ENCODE results near the gene SSNA1.

The SSNA1 gene

DNA sequence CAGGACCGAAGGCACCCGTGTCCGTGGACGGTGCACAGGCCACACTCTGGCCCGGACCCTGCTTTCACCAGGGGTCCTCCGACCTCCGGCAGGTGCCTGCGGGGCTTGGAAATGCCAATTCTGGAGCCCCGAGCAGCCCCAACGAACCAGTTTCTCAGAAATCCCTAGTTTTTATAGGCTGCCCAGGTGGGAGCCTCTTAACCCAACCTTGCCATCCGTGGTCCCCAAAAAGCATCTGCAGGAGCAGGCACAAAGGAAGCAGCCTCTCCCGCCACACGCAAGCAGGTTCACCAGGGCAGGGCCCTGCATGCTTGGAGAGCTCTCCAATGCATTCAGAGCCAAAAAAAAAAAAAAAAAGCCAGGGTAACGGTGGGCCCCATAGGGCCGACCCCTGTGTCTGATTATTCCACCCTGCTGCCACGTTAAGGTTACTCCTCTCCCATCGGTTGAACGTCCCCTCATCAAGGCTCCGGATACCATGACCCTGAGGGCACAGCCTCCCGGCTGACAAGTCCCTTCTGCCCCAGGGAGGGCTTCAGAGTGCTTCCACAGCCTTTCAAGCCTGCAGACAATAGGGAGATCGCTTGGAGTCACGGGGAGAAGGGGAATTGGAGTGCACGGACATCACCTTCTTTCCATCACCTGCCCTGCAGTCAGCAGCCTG, 12.9 kb downstream of the SSNA1 start:
- DNase-seq, result no peak

DNA sequence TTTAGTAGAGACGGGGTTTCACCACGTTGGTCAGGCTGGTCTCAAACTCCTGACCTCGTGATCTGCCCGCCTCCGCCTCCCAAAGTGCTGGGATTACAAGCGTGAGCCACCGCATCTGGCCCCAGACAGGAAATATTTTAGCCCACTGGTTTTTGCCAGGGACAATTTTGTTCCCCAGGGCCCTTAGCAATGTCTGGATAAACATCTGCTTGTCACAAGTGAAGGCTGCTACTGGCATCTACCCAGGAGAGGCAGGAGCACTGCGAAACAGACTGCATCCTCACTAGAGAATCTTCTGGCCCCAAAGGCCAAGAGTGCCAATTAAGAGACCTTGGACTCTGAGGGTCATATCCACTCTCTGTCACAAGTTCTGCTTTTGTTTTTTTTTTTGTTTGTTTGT, 14.5 kb downstream of the SSNA1 start:
- no peak for DNase-seq

DNA sequence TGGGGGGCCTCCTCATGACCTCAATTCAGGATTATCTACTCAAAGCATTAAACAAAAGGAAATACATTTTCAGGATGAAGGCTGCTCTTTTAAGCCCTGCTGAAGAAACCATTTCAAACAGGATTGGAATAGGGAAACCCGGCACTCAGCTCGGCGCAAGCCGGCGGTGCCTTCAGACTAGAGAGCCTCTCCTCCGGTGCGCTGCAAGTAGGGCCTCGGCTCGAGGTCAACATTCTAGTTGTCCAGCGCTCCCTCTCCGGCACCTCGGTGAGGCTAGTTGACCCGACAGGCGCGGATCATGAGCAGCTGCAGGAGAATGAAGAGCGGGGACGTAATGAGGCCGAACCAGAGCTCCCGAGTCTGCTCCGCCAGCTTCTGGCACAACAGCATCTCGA, 16.3 kb downstream of the SSNA1 start:
- no peak for DNase-seq

DNA sequence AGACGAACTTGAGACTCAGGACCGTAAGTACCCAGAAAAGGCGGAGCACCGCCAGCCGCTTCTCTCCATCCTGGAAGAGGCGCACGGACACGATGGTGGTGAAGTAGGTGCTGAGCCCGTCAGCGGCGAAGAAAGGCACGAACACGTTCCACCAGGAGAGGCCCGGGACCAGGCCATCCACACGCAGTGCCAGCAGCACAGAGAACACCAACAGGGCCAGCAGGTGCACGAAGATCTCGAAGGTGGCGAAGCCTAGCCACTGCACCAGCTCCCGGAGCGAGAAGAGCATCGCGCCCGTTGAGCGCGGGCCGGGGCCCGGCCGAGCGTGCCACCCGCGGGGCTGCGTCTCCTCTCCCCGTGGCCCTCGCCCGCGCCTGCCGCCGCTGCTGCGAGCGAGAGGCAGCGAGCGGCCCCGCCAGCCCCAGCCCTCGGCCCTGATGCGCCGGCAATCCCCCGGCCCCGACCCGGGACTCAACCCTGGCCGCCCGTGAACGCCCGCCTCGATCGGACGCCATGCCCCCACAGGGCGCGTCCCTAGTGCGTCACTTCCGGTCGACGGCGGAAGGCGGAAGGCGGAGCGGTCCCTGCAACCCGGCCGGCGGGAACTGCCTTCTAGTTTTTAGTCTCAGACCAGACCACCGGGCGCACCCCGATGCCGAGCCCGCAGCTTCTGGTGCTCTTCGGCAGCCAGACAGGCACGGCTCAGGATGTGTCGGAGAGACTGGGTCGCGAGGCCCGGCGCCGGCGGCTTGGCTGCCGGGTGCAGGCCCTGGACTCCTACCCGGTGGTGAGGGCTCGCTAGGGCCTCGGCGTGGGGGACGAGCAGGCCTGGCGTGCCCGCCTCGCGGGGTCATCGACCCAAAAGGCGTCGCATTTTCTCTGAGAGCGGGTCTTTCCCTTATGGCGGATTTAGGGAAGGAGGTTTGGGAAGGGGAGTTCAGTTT, 16.9 kb downstream of the SSNA1 start, which contains the start of the genes NDOR1 and TMEM203:
Gene NDOR1 (plus strand): TSS at position 575 of the 944 bp plus-strand sequence. CDS start 78 bp downstream, at position 653.
Gene TMEM203 (minus strand): TSS at position 523 of the 944 bp plus-strand sequence. CDS start 234 bp downstream, at position 289.
- DNase-seq, result peak; percentile 93

DNA sequence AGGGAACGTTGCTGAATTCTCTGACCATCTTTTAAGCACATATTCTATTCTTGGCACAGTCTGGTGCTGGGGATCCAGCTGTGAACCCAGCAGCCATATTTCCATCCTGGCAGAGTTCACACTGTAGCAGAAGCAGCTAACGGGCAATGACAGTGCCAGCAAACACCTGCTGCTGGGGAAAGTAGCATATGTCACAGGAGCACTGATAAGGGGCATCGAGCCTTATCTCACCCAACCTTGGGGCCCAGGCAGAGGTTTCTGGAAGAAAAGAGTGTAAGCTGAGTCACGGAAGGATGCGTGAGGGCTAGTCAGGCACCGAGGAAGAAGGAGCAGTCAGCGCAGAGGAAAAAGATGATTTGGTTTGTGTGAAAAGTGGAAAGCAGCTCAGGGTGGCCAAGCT, 18.1 kb downstream of the SSNA1 start:
- no peak for DNase-seq

DNA sequence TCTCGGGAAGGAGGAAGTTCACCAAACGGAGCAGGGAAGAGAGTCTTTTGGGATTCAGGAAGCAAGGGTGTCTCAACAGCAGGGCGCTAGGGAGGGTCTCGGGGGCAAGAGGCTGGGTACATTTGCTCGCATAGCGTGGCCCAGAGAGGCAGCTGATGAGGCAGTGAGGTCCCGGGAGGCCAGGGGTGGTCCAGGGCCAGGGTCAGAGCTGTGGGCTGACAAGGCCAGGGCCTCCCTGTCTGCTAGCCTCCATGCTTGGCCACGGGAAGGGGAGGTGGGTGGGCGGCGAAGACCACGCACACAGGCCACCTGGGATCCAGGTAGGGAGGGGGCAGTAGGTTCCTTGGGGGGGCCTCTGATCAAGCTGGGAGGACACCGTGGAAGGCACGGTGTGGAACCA, 23.1 kb downstream of the SSNA1 start:
- DNase-seq, result no peak

DNA sequence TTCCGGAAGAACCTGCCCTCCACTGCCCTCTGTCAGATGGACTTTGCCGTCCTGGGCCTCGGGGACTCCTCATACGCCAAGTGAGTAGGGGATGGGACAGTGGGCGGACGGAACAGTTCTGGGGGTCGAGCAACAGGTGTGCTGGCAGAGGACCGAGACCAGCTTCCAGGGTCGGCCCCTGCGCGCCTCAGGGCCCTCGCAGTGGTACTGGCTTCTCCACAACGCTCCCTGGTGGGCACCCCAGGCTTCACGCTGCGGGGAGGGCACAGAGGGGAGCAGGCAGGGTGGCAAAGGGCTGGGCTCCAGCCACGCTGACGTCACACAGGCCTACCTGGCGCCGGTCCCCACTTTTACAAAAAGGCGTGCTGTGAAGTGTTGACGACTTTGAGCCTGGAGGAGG, 24.0 kb downstream of the SSNA1 start:
- no peak for DNase-seq

DNA sequence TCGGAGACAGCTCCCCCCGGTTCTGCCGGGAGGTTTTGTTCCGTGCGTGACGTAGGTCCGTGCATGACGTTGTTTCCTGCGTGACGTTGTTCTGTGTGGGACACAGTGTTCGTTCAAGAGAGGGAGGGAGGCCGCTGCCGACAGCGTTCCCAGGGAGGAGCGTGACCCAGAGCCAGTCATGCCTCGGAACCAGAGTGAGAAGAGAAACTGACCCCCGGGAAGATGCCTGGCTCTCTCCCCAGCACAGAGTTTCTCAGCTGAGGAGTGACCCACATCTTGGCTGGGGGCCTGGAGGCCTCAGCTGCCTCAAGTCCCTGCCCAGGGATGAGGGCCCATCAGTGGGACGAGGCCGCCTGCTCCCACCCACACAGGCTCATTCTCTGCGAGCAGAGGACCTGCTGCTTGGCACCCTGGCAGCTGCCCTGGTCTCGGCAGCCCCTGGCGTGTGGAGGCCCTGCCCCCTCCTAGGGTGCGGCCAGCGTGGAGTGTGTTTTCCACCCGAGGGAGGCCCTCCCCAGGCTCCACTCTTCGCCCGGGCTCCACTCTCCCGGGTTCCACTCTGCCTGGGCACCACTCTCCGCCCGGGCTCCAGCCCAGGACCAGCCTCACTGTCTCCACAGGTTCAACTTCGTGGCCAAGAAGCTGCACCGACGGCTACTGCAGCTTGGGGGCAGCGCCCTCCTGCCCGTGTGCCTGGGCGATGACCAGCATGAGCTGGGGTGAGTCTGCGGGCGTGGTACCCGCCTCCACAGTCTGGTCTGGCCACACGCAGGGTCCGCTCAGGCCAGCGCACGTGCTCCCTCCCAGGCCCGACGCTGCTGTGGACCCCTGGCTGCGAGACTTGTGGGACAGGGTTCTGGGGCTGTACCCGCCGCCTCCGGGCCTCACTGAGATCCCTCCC, 24.9 kb downstream of the SSNA1 start:
- DNase-seq, result no peak

DNA sequence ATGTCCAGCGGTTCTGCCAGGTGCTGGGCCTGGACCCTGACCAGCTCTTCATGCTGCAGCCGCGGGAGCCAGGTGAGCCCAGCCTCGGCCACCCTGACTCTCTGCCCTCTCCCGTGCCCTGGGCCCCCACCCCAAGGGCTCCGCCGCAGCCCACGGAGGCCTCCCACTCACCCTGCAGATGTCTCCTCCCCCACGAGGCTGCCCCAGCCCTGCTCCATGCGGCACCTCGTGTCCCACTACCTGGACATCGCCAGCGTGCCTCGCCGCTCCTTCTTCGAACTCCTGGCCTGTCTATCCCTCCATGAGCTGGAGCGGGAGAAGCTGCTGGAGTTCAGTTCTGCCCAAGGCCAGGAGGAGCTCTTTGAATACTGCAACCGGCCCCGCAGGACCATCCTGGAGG, 26.1 kb downstream of the SSNA1 start:
- no peak for DNase-seq

DNA sequence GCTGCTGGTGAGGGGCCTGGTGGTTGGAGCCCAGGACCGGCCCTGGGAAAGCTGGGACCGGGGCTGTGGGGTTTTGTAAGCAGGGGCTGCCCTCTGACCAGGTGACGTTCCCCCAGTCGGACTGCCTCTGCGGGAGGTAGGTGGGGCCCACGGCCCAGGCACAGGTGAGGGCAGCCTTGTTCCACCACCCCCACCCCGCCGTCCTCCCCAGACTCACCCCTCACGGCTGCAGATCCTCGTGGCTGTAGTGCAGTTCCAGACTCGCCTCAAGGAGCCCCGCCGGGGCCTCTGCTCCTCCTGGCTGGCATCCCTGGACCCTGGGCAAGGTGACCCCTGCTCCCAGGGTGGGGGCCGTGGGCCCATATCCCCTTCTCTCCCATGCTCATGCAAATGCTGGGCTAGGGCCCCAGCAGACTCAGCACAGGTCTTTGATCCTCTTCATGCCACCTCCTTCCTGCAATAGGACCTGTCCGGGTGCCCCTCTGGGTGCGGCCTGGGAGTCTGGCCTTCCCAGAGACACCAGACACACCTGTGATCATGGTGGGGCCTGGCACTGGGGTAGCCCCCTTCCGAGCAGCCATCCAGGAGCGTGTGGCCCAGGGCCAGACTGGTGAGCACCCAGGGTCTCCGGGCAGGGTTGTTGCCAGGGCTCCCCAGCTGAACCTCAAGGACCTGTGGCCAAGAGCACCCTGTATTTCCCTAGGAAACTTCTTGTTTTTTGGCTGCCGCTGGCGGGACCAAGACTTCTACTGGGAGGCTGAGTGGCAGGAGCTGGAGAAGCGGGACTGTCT, 26.9 kb downstream of the SSNA1 start:
- no peak for DNase-seq

DNA sequence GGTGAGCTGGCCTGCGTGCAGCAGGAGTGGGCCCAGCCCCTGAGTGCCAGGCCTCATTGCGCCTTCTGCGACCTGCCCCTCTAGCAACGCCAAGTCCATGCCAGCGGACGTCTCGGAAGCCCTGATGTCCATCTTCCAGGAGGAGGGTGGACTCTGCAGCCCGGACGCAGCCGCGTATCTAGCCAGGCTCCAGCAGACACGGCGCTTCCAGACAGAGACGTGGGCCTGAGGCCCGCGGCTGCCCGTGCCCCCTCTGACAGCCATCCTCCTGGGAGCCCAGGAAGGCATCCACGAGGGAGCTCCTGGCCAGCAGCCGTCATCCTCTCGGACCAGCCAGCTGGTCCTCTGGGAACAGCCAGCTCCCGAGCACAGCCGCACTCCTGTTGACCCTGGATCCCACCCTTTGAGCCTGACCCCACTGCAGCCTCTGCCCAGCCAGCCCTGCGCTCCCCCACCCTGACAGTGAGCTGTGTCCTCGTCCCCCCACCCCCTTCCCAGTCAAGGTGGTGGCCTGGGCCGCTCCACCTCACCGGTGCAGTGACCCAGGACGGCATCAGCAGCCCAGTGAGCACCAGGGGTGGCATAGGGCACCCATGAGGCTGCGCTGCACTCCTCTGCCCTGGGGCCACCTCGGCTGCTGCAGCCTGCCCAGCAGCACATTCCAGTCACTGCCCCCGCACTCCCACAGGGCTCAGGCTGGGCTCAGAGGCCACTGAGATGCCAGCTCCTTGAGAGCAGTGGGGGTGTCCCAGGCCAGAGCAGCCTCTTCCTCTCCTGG, 27.9 kb downstream of the SSNA1 start:
- DNase-seq, result no peak

DNA sequence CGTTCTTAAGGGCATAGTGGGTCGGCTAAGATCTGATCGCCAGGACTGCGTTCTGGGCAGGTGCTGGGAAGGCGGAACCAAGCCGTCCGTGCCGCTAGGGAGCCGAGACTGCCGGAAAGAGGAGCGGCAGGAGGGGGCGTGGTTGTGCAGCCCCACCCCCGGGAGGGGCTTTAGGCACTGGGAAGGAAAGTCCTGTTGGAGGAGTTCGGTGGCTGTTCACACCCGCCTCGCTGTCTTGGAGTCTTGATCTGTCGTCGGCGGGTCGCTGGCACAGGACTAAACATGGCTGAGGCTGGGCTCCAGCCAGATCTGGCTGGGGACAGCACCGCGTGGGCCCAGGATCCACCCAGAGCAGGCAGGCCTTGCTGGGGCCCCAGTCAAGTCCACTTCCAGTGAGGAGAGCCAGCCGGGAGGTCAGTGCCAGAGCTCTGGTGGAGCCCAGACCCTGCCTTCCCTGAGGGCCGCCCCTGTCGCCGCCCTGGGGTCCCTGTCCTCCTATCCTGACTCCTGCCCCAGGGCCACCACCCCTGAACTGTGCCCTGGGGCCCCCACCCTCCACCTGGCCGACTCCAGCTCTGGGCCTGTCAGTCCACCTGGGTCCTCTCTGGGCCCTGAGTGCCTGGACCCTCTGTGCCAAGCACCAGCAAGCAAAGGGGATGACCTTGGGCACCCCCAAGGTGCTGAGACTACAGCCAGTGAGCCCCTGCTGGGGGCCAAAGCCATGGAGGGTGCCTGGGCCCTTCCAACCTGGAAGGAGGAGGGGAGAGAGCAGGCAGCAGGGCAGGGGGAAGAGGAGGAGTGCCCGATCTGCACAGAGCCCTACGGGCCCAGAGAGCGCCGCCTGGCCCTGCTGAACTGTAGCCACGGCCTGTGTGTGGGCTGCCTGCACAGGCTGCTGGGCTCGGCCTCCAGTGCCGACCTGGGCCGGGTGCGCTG, 29.1 kb downstream of the SSNA1 start:
- no peak for DNase-seq

DNA sequence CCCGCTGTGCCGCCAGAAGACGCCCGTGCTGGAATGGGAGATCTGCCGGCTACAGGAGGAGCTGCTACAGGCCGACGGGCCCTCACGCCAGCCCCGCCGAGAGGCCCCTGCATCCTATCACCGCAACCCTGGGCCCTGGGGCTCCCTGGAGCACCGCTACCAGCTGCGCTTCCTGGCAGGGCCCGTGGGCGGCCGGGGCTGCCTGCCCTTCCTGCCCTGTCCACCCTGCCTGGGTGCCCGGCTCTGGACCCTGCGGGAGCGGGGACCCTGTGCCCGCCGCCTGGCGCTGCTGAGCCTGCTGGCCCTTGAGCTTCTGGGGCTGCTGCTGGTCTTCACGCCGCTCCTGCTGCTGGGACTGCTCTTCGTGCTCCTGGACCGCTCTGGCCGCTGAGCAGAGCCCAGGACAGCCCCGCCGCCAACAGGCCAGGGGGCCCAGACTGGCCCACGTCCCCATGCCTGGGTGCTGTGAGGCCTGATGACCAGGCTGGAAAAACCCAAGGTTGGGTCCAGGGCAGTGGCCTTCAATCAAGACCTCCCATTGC, 29.8 kb downstream of the SSNA1 start:
- no peak for DNase-seq

DNA sequence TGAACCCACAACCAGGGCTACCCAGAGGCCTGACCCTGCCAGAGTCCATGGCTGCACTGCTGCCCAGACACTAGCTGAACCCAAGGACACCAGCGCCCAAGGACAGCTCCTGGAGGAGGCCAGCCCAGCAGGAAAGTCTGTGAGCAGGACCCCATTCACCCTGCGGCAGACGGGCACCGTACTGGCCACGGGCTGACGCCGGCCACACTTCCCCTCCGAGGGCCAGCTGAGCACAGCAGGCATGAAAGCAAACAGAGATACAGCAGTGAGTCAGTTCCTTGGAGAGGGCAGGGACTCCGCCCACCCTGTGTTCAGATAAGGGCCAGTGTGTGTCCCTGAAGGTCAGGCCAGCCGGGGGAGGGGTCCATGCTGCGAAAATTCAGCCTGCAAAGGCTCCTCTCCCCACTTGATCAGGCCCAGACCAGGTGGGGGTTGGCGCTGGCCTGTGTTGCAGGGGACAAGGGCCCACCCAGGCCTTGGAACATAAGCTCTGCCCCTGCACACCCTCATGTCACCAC, 30.3 kb downstream of the SSNA1 start:
- no peak for DNase-seq

DNA sequence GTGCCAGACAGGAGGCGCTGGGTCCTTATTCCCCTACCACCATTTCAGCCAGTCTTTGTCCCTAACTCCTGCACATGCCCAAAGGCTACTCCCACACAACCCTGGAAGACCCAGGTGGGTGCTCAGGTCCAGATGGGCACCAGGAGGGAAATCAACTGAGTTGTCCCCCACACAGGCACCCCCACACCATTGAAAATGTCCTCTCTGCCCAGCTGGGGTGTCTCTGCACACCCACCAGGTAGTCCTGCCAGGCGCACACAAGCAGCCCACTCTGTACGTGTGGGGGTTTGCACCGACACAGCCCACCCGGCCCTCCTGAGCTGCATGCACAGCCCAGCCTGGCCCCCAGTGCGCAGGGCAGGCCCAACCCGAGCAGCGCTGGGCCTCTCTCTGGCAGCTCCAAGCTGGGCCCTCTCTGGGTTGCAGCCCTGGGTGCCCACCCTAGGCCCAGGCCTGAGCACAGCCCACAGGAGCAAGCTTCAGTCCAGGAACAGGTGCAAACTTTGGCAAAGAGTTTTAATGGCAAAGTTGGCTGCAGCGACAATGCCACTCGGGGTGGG, 31.4 kb downstream of the SSNA1 start:
- DNase-seq, result no peak

DNA sequence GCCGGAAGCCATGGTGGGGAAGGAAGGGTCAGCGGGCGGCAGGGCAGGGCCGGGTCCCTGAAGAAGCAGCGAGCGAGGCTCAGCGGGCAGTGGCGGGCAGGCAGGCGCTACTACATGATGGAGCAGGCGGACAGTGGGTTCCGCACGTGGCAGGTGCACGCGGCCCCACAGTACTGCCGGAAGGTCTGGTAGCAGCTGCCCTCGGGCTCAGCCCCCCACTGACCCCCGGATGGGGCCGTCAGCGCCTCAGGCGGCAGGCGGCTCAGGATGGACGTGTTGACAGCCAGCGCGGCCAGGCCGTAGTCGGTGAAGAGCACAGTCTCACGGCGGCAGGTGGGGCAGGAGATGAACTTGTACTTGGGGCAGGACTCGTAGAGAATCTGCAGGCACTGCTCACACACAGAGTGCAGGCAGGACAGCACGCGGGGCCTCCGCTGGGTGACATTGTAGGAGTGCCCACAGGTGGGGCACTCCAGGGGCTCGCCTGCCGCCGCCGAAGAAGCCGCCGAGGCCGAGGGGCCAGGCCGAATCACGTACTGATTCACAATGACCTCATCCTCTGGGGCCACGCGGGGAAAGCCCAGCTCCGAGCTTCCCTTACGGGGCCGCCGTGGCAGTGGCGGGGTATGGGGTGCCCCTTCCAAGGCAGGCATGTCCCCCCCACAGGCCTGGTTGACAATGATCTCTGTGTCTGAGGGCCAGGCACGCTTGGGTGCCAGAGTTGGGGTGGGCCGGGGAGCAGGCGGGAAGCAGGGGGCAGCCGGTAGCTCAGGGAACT, 32.0 kb downstream of the SSNA1 start:
- DNase-seq, result no peak

DNA sequence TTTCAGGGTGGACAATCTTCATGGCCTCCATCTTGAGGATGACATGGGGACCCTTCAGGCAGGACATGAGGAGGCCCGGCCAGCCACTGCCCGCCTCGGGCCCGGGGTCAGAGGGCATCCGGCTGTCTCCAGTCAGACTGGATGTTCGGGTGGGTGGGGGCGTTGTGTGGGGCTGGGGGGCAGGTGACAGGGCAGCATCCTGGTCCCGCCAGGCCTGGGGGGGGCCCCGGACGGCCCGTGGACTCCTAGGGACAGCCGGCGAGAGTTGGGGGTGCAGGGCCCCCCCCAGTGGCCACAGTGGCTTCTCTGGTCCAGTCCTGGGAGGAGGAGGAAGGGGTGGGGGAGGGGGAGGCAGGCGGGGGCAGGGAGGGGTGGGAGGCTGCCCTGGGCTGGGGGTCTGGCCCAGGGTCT, 32.6 kb downstream of the SSNA1 start:
- no peak for DNase-seq

DNA sequence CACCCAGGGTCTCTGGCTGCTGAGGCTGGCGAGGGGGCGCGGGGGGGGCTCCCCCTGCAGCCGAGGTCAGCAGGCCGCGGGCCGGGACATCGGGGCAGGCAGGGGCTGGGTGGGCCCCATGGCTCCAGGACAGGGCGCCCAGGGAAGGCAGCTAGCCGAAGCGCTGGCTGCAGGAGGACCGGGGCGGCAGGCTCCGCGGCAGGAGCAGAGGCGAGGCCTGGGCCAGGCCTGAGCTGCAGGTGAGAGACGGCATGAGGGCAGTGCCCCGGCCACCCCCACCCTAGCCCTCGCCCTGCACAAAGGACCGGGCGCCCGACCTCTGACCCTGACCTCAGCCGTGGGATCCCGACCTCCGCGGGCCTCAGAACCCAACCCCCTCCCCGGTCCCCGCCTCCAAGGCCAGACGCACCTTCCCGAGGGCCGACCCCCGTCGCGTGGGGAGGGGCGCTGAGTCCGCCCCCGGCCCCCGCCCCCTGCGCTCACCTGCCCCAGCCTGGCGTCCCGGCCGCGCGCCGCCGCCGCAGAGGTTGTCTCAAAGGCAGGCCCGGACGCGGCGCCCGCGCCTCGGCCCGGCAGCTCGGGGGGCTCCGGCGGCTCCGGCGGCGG, 33.1 kb downstream of the SSNA1 start:
- no peak for DNase-seq

Measured in stimulated activated CD4-positive, alpha-beta T cell treated with anti-CD3 and anti-CD28 coated beads, Interleukin-1b, Interleukin-23, amount 100 ng/mL, for 48 hours (primary cell).